Fibroblast of lung (primary cell): ENCODE data around the gene STX3. TPM values are rescaled to one million over a fixed set of nuclear protein-coding genes. Genes with fewer than 3 reads are reported as not detected.

Source experiments
- DNase-seq, 2 donors: peaks; one replicate each; pipeline versions ENCODE4 v3.0.0 to v3.0.0-alpha.2; 2010; ENCODE audit warnings: low read depth in 2 of 2
- H2AFZ ChIP-seq: 2 replicates; pipeline ENCODE4 v1.5.1; 2012; ENCODE audit warnings: low read length, control low read depth, inconsistent platforms
- H3K27ac ChIP-seq: 2 replicates; pipeline ENCODE4 v1.5.1; 2011; ENCODE audit warnings: low read length, control low read depth; ENCODE audit not compliant: insufficient read depth
- H3K27me3 ChIP-seq: 2 replicates; pipeline ENCODE4 v1.5.1; 2011; ENCODE audit warnings: mild to moderate bottlenecking, low read length; ENCODE audit not compliant: control insufficient read depth, insufficient read depth
- H3K36me3 ChIP-seq: 2 replicates; pipeline ENCODE4 v1.5.1; 2011; ENCODE audit warnings: low read length; ENCODE audit not compliant: control insufficient read depth, insufficient read depth
- H3K4me1 ChIP-seq: 2 replicates; pipeline ENCODE4 v1.5.1; 2011; ENCODE audit warnings: low read length; ENCODE audit not compliant: control insufficient read depth, insufficient read depth; ENCODE audit errors: extremely low read depth
- H3K4me2 ChIP-seq: 2 replicates; pipeline ENCODE4 v1.5.1; 2011; ENCODE audit warnings: low read length, control low read depth; ENCODE audit not compliant: insufficient read depth; ENCODE audit errors: extremely low read depth
- H3K4me3 ChIP-seq, 4 experiments: fragments of 200-600 bp in 1 of 4; sonication (generic) in 1 of 4; replicated peaks in 1 of 4; 2 replicates each; pipeline ENCODE4 v1.5.1; 2011 to 2016; ENCODE audit warnings: low read length in 4 of 4, low read depth in 3 of 4, mild to moderate bottlenecking in 3 of 4, control low read depth in 2 of 4, inconsistent platforms in 1 of 4, mixed read lengths in 1 of 4; ENCODE audit not compliant: insufficient read depth in 1 of 4; ENCODE audit errors: control extremely low read depth in 1 of 4
- H3K79me2 ChIP-seq: 2 replicates; pipeline ENCODE4 v1.5.1; 2012; ENCODE audit warnings: mild to moderate bottlenecking, low read length, inconsistent platforms; ENCODE audit not compliant: control insufficient read depth, insufficient read depth
- H3K9ac ChIP-seq: 2 replicates; pipeline ENCODE4 v1.5.1; 2011; ENCODE audit warnings: mild to moderate bottlenecking, low read length, control low read depth; ENCODE audit not compliant: insufficient read depth
- H3K9me3 ChIP-seq: 2 replicates; pipeline ENCODE4 v1.5.1; 2012; ENCODE audit warnings: low read depth, low read length; ENCODE audit not compliant: control insufficient read depth, insufficient read depth
- H4K20me1 ChIP-seq: 2 replicates; pipeline ENCODE4 v1.5.1; 2011; ENCODE audit warnings: low read length; ENCODE audit not compliant: control insufficient read depth, insufficient read depth; ENCODE audit errors: extremely low read depth
- CTCF ChIP-seq, 2 donors: IDR thresholded peaks in 1 of 2; conservative IDR thresholded peaks in 1 of 2; 1 replicate in 1 of 2; 2 replicates in 1 of 2; pipeline ENCODE4 v1.5.1; 2011 to 2012; ENCODE audit warnings: low read length in 2 of 2, control low read depth in 1 of 2, inconsistent platforms in 1 of 2, low read depth in 1 of 2, mild to moderate bottlenecking in 1 of 2
- EZH2 ChIP-seq: IDR thresholded peaks from 2 replicates; pipeline ENCODE4 v1.5.1; 2012; ENCODE audit warnings: low read length, control low read depth, mild to moderate bottlenecking; ENCODE audit errors: missing control alignments
- polyA plus RNA-seq, 2 donors: library from polyadenylated mRNA; depleted of rRNA in 1 of 2; stranded (reverse) in 1 of 2; unstranded in 1 of 2; fragments of >200 nt; gene quantifications; 2 replicates each; pipeline ENCODE4 v1.2.1, GENCODE V29; 2011 to 2012; ENCODE audit warnings: missing spikeins in 1 of 2
- total RNA-seq: library from RNA; depleted of rRNA; stranded (reverse); fragments of >200 nt; gene quantifications from 2 replicates; pipeline ENCODE4 v1.2.1, GENCODE V29; 2014

The STX3 gene
- total and polyA plus RNA-seq, 2 donors (not counting 1 experiment from before 2014, with no cell fraction given): 19.0 to 21.9 TPM

DNA sequence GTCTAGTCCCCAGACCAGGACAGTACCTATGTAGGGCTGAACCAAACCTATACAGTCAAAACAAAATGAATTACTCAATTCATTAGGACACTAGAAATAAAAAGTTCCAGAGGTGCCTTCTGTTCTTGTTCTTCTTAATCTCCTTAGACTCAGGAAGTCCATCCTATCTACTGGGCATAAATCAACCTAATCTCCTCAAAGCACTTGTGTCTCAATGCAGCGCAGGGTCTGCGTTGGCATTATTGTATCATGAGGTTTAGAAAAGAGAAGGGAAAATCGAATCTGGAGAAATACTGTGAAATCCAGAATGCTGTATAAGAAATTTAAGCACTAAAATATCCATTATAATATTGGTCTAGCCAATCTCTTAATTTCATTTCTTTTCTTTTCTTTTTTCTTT lies 39.1 kb upstream of the STX3 start:
- Histone ChIP-seq H3K4me3 (no peak overlapping the region), H3K27me3 (no peaks in the 10 kb centered on the region), H4K20me1 (no peaks in the 10 kb centered on the region), H2AFZ (no peak overlapping the region), H3K4me1 (no peaks in the 10 kb centered on the region), H3K9me3 (no peaks in the 10 kb centered on the region), H3K27ac (no peak overlapping the region), H3K9ac (no peak overlapping the region), H3K4me2 (no peak overlapping the region), H3K36me3 (no peaks in the 10 kb centered on the region), H3K79me2 (no peaks in the 10 kb centered on the region)
- TF ChIP-seq CTCF (conservative IDR thresholded peaks at IDR 0.05 in 1 of 2, IDR thresholded peaks at IDR 0.05 in 1 of 2; ENCODE audit: low read depth in 1 of 2, low read length in 2 of 2): no peak
- TF ChIP-seq EZH2: no peak
- no peak for DNase-seq

- Histone ChIP-seq H3K9me3 (no peaks in the 10 kb centered on the region), H2AFZ (no peak overlapping the region), H3K27me3 (no peaks in the 10 kb centered on the region), H3K36me3 (no peaks in the 10 kb centered on the region), H4K20me1 (no peaks in the 10 kb centered on the region), H3K4me1 (no peaks in the 10 kb centered on the region), H3K4me2 (no peak overlapping the region), H3K4me3 (no peak overlapping the region), H3K79me2 (no peaks in the 10 kb centered on the region), H3K9ac (no peak overlapping the region), H3K27ac (no peak overlapping the region)
- no peak for DNase-seq
- TF ChIP-seq CTCF (conservative IDR thresholded peaks at IDR 0.05 in 1 of 2, IDR thresholded peaks at IDR 0.05 in 1 of 2; ENCODE audit: low read depth in 1 of 2, low read length in 2 of 2) (no peak), EZH2 (no peak)
Measured at GRCh38 chr11:59719556-59719955, 35.6 kb upstream of the STX3 start.

GRCh38 chr11:59724066-59724465 lies 31.1 kb upstream of the STX3 start:
- H4K20me1 ChIP-seq: no peaks in the 10 kb centered on the region
- no peaks in the 10 kb centered on the region for H3K4me1 ChIP-seq
- DNase-seq: no peak
- H3K27me3 ChIP-seq: no peaks in the 10 kb centered on the region
- no peak for TF ChIP-seq CTCF (conservative IDR thresholded peaks at IDR 0.05 in 1 of 2, IDR thresholded peaks at IDR 0.05 in 1 of 2; ENCODE audit: low read depth in 1 of 2, low read length in 2 of 2)
- no peak for TF ChIP-seq EZH2
- no peak overlapping the region for H3K4me3 ChIP-seq
- no peaks in the 10 kb centered on the region for H3K79me2 ChIP-seq
- no peak overlapping the region for H3K9ac ChIP-seq
- H3K4me2 ChIP-seq: no peak overlapping the region
- H3K27ac ChIP-seq: no peak overlapping the region
- H3K36me3 ChIP-seq: no peaks in the 10 kb centered on the region
- no peak overlapping the region for H2AFZ ChIP-seq
- H3K9me3 ChIP-seq: no peaks in the 10 kb centered on the region
